ENCODE measurements around the gene RFC2.
A peak's percentile ranks its signal among the peaks of the same experiment; 100 is the strongest.
"Not testable (repeated sequence)": the region's sequence is repeated elsewhere in the genome, so short reads cannot be mapped to it uniquely, and the experiment has no call there.

Gene RFC2

GRCh38 chr7:74283858-74284447 lies 29.8 kb upstream of the RFC2 start:
- DNase-seq (ENCODE audit: low spot score), result no peak

DNA sequence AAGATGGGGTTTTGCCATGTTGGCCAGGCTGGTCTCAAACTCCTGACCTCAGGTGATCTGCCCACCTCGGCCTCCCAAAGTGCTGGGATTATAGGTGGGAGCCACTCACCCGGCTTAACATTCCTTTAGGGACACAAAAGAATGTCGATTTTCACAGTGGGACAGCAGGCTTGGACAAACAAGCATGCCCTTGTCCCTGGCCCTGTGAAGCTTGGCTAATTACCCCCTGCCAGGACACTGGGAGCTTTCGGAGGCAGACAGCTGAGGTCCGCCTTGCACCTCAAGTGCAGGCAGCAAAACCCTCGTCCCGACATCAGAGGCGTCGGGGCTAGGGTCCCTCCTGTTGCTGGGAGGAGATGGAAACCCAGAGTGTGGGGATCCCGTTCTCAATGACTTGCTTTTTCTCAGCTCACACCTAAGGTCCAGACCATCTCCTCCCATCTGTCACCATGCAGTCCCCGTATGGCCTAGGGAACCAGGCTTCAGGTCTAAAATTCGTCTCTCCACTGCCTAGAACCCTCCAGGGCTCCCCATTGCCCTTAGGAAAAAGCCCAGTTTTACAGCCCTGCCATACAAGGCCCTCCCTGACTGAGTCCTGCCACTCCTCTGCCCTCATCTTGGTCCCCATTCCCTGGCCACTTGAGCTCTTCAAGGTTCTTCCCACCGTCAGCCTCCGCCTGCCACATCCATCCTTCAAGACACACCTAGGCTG lies 28.7 kb upstream of the RFC2 start:
- DNase-seq (ENCODE audit: low spot score), result no peak

DNA sequence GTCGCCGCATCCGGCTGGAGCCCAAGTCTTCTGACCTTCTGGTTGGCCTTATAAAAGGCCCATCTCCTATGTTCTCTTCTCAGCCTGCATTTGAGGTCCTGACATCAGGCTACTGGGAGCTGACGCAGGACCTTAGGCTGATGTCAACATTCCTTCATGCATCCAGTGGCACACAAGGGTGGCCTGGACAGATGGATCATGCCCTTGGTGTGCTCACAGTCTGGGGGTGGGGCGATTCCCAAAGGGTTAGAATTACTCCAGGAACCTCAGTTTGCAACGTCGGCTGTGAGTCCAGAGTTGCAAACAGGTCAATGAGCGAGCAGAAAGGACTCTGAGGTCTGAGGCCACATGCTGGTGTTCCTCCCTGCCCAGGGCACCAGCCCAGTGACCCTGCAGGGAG lies 26.8 kb upstream of the RFC2 start:
- DNase-seq (ENCODE audit: low spot score), result no peak

DNA sequence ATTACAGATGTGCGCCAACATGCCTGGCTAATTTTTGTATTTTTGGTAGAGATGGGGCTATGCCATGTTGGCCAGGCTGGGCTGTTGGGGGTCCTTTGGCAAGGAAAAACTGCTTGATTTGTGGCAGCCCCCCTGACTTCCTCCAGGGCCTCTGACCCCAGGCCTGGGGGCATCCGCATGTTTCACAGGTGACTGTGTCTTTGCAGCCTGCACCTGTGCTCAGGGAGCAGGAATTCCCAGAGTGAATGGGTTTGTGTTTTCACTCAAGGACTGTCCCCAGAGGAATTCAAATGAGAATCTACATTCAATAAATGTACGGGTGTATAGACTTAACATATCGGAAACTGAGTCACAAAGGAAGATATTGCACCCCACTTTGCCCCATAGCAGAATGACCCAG lies 23.4 kb upstream of the RFC2 start:
- DNase-seq (ENCODE audit: low spot score), result no peak

- DNase-seq (ENCODE audit: low spot score), result peak; percentile 41
Observed at GRCh38 chr7:74275401-74275881, 21.2 kb upstream of the RFC2 start.

DNA sequence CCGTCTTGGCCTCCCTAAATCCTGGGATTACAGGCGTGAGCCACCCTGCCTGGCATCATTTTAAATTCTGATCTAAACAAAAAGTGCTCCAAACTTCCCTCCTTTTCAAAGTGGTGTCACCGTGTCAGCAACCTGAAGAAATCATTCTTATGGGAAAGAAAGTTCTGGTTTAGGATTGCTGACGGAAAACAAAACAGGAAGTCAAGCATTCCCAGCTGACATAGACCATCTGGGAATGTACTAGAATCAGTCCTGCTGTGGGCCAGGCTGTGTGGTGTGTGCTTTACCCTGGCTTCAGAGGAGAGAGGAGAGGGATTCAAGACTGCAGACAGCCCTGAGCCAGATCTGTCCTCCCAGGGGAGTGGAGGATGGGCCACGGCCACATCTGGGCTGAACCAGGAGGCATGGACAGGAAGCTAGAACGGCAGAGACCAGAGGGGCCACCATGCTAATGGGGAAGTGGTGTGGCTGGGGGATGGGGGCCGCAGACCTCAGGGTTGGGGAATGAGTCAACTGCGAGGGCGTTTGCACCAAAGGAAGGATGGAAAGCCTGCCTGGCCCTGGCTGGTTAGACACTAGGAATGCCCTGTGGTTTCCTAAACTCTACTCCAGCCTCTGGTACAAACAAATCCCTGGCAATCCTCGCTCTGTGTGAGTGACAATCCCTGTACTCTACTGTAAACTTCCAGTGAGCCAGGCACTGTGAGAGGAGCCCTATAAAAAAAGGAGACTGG lies 18.3 kb upstream of the RFC2 start:
- peak; percentile 56 for DNase-seq (ENCODE audit: low spot score)

GRCh38 chr7:74271742-74272141 lies 17.5 kb upstream of the RFC2 start:
- DNase-seq (ENCODE audit: low spot score), result no peak

DNA sequence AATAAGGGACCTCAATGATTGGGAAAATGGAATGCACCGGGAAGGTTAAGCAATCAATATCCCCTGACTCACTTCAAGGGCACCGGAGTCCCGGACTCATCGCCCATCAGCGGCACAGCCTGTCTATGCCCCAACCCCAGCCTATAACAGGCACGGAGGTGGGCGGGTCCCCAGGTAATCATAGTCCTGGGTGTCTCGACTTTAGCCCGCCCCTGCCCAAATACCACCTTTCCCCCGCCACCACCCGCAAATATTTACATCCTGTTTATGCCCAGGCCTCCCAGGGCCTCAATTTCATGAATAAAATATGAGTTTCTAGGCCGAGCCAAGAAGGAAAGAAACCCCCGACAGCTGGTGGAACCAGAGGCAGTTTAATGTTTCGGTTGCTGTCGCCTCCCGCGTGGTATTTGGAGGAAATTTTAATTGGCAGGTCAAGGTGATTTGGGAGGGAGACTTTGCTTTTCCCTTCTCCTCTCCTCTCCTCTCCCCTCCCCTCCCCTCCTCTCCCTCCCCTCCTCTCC lies 15.6 kb upstream of the RFC2 start:
- DNase-seq (ENCODE audit: low spot score), result peak; percentile 71

DNA sequence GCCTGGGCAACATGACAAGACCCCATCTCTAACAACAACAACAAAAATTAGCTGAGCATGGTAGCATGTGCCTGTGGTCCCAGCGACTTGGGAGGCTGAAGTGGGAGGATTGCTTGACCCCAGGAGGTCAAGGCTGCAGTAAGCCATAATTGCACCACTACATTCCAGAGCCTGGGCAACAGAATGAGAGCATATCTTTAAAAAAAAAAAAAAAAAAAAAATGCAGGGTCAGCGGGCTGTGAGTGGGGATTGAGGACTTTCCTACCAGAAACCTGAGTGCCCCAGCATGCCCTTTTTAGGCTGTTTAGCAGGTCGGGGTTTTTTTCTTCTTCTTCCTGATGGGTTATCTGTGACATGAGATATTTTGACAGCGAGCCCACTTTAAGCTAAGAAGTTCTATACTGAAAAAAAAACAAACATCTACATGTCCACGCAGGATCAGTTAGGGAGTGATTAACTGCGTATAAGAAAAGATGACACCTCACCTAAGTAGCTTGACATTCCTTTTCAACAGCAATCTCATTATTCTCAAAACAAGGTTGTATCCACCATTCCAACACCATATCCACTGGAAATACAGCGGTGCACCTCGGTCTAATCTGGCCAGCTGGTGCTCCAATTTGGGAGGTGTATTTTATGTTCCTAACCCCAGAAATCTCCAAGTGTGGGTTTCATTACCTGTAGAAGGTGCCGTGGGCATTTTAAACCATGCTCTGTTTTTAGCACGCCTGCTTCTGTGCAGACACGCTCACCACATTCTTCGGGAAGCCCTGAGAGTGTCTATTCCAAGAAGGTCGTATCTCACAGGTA lies 13.8 kb upstream of the RFC2 start:
- no peak for DNase-seq (ENCODE audit: low spot score)

DNA sequence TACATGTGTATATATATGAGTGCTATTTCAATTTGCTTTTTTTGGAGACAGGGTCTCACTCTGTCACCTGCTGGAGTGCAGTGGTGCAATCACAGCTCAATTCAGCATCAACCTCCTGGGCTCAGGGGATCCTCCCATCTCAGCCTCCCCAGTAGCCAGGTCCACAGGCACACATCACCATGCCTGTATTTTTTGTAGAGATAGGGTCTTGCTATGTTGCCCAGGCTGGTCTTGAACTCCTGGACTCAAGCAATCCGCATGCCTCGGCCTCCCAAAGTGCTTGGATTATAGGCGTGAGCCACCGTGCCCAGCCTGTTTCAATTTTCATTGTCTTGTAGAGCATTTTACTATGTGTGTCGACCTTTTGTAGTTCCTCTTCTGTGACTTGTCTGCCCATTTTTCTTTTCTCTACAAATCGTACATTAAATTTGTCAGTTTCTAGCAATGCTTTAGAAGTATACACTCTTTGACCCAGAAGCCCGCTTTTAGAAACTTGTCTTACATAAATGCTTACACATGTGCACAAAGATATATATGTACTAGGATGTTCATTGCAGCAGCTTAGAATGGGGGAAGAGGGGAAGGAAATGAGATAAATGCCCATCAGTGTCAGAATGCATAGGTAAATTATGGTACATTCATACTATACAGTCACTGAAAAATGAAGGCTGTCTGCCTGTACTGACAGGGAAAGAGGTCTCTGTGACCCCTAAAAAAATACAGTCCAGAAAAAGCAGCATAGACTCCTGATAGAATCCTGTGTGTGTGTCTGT lies 12.2 kb upstream of the RFC2 start:
- no peak for DNase-seq (ENCODE audit: low spot score)

DNA sequence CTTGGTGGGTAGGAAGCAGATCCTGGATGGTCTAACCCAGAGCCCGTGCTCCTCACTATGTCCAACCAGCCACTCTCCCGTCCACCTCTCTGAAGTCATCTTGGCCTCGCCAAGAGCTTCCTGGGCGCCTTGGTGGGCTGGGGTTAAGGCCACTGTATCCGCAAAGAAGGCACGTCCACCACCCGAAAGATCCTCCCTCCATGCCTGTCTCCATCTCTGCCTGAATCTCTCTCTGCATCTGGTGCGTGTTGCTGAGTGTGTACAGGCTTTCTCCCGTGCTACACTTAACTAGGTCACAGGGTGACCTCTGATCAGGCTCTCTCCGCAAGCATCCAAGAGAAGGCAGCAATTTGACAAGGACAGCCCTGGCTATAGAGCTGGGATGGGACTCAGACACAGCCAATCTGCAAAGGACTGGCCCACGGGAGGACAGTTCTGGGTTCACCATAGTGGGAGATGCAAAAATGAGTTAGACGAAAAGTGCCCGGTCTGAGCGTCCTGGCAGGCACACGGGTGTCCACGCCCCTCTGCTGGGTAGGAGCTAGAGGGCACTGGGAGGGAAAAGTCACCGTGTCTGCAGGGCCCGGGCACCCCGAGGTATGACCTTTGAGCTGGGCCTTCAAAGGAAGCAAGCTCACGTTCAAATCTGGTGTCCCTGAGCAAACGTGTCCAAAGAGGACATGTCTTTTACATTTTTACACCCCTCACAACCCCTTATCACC lies 9.4 kb upstream of the RFC2 start:
- peak; percentile 55 for DNase-seq (ENCODE audit: low spot score)

DNA sequence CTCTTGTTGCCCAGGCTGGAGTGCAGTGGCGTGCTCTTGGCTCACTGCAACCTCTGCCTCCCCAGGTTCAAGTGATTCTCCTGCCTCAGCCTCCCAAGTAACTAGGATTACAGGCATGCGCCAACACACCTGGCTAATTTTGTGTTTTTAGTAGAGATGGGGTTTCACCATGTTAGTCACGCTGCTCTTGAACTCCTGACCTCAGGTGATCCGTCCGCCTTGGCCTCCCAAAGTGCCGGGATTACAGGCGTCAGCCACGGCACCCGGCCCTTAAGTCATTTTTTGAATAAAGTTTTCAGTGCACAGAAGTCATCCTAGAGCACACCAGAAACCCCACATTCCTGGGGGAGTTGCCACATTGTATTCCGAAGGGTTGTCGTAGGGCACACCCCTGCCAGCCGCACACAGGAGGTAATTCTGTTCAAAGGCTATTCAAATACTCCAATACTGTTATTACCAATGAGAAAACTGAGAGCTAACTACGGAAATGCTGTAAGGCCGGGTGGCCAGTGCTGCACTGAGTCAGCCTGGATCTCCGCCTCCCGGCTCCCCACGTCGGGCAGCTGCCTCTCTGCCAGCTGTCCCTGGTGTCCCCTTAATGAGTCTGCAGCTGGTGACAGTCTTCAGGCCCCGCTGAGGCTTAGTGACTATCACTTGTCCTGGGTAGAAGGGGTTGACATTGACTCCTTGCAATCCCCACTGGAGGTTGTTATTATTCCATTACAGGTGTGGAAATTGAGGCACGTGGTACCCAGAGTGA lies 8.6 kb upstream of the RFC2 start:
- DNase-seq (ENCODE audit: low spot score), result peak; percentile 51

DNA sequence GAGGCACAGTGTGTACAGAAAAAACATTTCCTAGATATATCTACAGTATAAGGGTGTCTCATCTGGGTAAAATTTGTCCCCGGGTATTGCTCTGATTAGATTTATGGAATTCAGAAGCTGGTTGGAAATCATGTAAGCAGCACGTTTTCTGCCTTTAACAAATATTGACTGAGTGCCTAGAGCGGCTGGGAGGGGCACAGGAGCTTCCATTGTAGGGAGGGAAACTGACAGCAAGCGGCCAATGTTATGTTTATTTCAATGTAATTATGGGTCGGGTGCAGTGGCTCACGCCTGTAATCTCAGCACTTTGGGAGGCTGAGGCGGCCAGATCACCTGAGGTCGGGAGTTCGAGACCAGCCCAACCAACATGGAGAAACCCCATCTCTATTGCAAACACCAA lies 4.4 kb upstream of the RFC2 start:
- DNase-seq (ENCODE audit: low spot score), result no peak

GRCh38 chr7:74256491-74257408 lies 2.6 kb upstream of the RFC2 start:
- no peak for DNase-seq (ENCODE audit: low spot score)

GRCh38 chr7:74255461-74255860 lies 1.3 kb upstream of the RFC2 start:
- DNase-seq (ENCODE audit: low spot score), result not testable (repeated sequence)

DNA sequence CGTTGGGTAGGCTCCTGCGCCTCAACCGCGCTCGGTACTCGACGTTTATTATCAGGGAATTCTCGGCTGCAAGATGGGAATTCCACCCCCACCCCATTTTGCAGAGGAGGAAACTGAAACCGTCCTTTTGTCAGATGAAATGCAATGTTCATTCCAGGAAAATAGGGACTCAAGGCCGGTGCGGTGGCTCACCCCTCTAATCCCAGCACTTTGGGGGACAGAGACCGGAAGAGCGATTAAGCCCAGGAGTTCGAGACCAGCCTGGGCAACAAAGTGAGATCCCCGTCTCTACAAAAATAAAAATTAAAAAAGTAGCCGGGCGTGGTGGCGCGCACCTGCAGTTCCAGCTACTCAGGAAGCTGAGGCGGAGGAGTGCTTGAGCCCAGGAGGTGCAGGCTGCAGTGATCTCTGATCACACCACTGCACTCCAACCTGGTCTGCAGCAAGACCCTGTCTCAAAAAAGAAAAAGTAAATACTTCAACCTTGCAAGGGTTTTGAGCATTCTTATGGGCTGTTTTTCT lies 720 bp upstream of the RFC2 start:
- no peak for DNase-seq (ENCODE audit: low spot score)

DNA sequence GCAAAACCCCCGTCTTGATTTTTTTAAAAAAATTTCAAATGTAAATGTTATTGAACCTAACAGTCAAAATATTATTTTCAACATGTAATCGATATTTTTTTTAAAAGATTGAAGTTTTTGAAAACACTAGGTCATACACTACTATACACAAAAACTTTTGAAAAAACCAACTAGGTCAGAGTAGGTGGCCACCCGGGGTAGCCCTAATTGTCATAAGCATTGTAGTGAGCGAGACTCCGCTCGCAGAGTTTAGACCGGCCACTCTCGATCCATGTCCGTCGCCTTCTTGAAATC lies 417 bp downstream of the RFC2 start:
- DNase-seq (ENCODE audit: low spot score), result no peak

GRCh38 chr7:74253331-74253730 lies 868 bp downstream of the RFC2 start:
- DNase-seq (ENCODE audit: low spot score), result no peak

All from SK-N-DZ (cell line).